CD4-positive, alpha-beta memory T cell (primary cell): ENCODE measurements around the gene TUBGCP5. TPM values are rescaled to one million over a fixed set of nuclear protein-coding genes. Genes with fewer than 3 reads are reported as not detected.

Source experiments
- CTCF ChIA-PET: fragments of 350-600 bp; sonication (Branson Sonifier 250); formaldehyde crosslinking; loops from one replicate; lab custom pipeline; 2021; ENCODE audit warnings: inconsistent platforms; ENCODE audit not compliant: partially characterized antibody; lab: Charles Lee
- POLR2A ChIA-PET: fragments of 350-600 bp; sonication (Branson Sonifier 250); formaldehyde crosslinking; loops from one replicate; lab custom pipeline; 2021; ENCODE audit not compliant: partially characterized antibody; lab: Charles Lee
- DNase-seq, 5 donors: peaks; one replicate each; pipeline versions ENCODE4 v3.0.0 to v3.0.0-alpha.2; 2020 to 2022; ENCODE audit warnings: mixed read lengths in 1 of 5
- H3K27ac ChIP-seq: one replicate; pipeline ENCODE4 v1.7.0; 2013; ENCODE audit warnings: low read depth, low read length
- H3K27me3 ChIP-seq: 2 replicates; pipeline ENCODE4 v1.7.0; 2013; ENCODE audit warnings: mild to moderate bottlenecking, low read length, moderate library complexity; ENCODE audit not compliant: insufficient read depth
- H3K36me3 ChIP-seq: 2 replicates; pipeline ENCODE4 v1.7.0; 2013; ENCODE audit warnings: mild to moderate bottlenecking, low read length, moderate library complexity; ENCODE audit not compliant: insufficient read depth
- H3K4me1 ChIP-seq: 2 replicates; pipeline ENCODE4 v1.7.0; 2013; ENCODE audit warnings: mild to moderate bottlenecking, low read length, moderate library complexity; ENCODE audit not compliant: insufficient read depth
- H3K4me3 ChIP-seq, 2 donors: one replicate each; pipeline ENCODE4 v1.7.0; 2013; ENCODE audit warnings: low read length in 2 of 2, mild to moderate bottlenecking in 1 of 2
- H3K9me3 ChIP-seq, 2 donors: one replicate each; pipeline ENCODE4 v1.7.0; 2013; ENCODE audit warnings: low read length in 2 of 2, control low read depth in 1 of 2; ENCODE audit not compliant: control insufficient read depth in 1 of 2
- H3K27ac Mint-ChIP-seq, 7 donors: one replicate each; pipeline ENCODE4 v1.8.0; 2020 to 2021; ENCODE audit warnings: mixed read lengths in 7 of 7, mild to moderate bottlenecking in 6 of 7, inconsistent platforms in 3 of 7, moderate library complexity in 3 of 7
- H3K27me3 Mint-ChIP-seq, 2 donors: one replicate each; pipeline ENCODE4 v1.8.0; 2020 to 2021; ENCODE audit warnings: mixed read lengths in 2 of 2
- H3K36me3 Mint-ChIP-seq, 2 donors: one replicate each; pipeline ENCODE4 v1.8.0; 2020 to 2021; ENCODE audit warnings: mixed read lengths in 2 of 2, inconsistent platforms in 1 of 2, mild to moderate bottlenecking in 1 of 2
- H3K4me1 Mint-ChIP-seq, 4 donors: one replicate each; pipeline ENCODE4 v1.8.0; 2020 to 2021; ENCODE audit warnings: mixed read lengths in 4 of 4, mild to moderate bottlenecking in 1 of 4
- H3K4me3 Mint-ChIP-seq, 8 donors: one replicate each; pipeline ENCODE4 v1.8.0; 2020 to 2021; ENCODE audit warnings: mixed read lengths in 8 of 8, mild to moderate bottlenecking in 7 of 8, moderate library complexity in 6 of 8, inconsistent platforms in 3 of 8
- H3K9me3 Mint-ChIP-seq, 8 donors: one replicate each; pipeline ENCODE4 v1.8.0; 2020 to 2021; ENCODE audit warnings: mixed read lengths in 8 of 8, mild to moderate bottlenecking in 5 of 8, inconsistent platforms in 3 of 8, moderate library complexity in 1 of 8
- intact Hi-C: fragments of 100-400 bp; cut with micrococcal nuclease; formaldehyde crosslinking; loops from one replicate; pipeline ENCODE4 v1.15.1; 2023
- polyA plus RNA-seq, 2 donors: library from polyadenylated mRNA; unstranded; fragments of 300-500 nt; fragmentation: Illumina TruSeq; gene quantifications; one replicate each; pipeline ENCODE4 v1.2.3, GENCODE V29; 2021
- total RNA-seq, 2 experiments: library from RNA; stranded (reverse); gene quantifications; one replicate each; pipeline ENCODE4 v1.2.3, GENCODE V29; 2021

The TUBGCP5 gene
- total and polyA plus RNA-seq, 4 experiments from 2014 or later: 5.5 to 28.3 (median 17.9) TPM

DNA sequence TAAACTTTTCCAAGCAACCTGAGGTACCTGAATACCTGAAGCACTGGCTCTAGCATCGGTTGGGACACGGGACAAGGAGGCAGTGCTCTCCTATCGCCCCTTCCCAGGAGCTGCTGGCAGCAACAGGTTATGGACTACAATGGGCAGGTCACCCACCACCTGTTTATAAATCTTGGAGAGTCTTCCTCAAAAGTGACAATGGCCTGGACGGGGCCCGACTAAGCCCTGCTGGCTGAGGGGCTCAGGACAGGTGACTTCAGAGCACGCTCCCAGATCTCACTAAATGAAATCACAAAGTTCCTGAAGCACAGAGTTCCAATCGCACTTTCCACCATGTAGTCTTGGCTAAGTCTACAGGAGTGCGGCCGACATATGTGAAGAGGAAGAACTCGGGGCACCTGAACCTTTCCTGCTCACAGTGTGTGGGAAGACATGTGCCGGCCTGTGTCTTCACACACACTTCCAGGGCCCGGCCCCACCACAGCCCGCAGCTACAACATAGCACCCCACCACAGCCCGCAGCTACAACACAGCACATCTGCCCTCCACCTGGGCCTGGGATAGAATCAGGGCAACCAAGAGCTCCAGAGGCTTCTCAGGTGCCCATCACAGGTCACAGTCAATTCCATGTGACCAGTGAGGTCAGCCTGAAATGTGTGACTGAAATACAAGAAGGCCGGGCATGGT lies 72.1 kb downstream of the TUBGCP5 start:
- Mint-ChIP-seq H3K4me1 (peaks cover 0 to 4% (median 0%) of the 10 kb centered on the region in 4 donors), H3K9me3 (peaks cover 0 to 3% (median 0%) of the 10 kb centered on the region in 8 donors), H3K27me3 (no peaks in the 10 kb centered on the region), H3K4me3 (no peak overlapping the region), H3K27ac (no peak overlapping the region), H3K36me3 (peaks cover 0 to 9% of the 10 kb centered on the region in 2 donors)
- DNase-seq: no peak
- Histone ChIP-seq H3K27ac (no peak overlapping the region), H3K4me1 (no peaks in the 10 kb centered on the region), H3K4me3 (no peak overlapping the region), H3K27me3 (no peaks in the 10 kb centered on the region), H3K36me3 (no peaks in the 10 kb centered on the region), H3K9me3 (no peaks in the 10 kb centered on the region)
- intact Hi-C loops: no loop called here
- CTCF ChIA-PET: no interaction called here
- POLR2A ChIA-PET: no interaction called here

GRCh38 chr15:22966321-22967083 lies 72.9 kb downstream of the TUBGCP5 start:
- Mint-ChIP-seq H3K27me3 (no peaks in the 10 kb centered on the region), H3K4me3 (no peak overlapping the region), H3K27ac (no peak overlapping the region), H3K36me3 (peaks cover 0 to 9% of the 10 kb centered on the region in 2 donors), H3K4me1 (peaks cover 0 to 4% (median 2%) of the 10 kb centered on the region in 4 donors), H3K9me3 (peaks cover 0 to 3% (median 0%) of the 10 kb centered on the region in 8 donors)
- Histone ChIP-seq H3K4me1 (no peaks in the 10 kb centered on the region), H3K27ac (no peak overlapping the region), H3K36me3 (no peaks in the 10 kb centered on the region), H3K9me3 (no peaks in the 10 kb centered on the region), H3K27me3 (no peaks in the 10 kb centered on the region), H3K4me3 (no peak overlapping the region)
- intact Hi-C loops: no loop called here
- POLR2A ChIA-PET: no interaction called here
- CTCF ChIA-PET: no interaction called here
- DNase-seq: no peak

DNA sequence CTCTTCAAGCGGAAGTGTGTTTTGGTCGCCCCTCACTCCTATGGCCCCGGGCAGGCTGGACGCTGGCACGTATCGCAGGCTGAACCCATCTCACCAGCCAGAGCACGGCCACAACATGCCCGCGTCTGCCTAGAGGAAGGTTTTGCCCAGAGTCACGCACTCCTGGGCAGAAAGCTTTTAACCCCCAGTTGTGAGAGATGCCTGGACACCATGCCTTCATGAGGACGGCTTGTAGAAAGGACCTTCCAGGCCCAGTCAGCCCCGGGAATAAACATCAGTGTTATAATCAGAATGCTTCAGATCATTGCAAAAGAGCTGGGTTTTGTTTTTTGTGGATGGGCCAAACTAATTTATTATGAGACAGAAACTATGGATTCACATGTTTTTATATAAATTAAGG lies 75.7 kb downstream of the TUBGCP5 start:
- Histone ChIP-seq H3K36me3 (no peaks in the 10 kb centered on the region), H3K27me3 (no peaks in the 10 kb centered on the region), H3K27ac (no peak overlapping the region), H3K4me3 (no peak overlapping the region), H3K4me1 (no peaks in the 10 kb centered on the region), H3K9me3 (no peaks in the 10 kb centered on the region)
- POLR2A ChIA-PET: no interaction called here
- no peaks in the 10 kb centered on the region for H3K27me3 Mint-ChIP-seq
- no peak for DNase-seq
- H3K27ac Mint-ChIP-seq: no peak overlapping the region
- peaks cover 0 to 10% (median 5%) of the 10 kb centered on the region in 4 donors for H3K4me1 Mint-ChIP-seq
- no peak overlapping the region for H3K4me3 Mint-ChIP-seq
- peaks cover 0 to 2% (median 0%) of the 10 kb centered on the region in 8 donors for H3K9me3 Mint-ChIP-seq
- intact Hi-C loops: no loop called here
- H3K36me3 Mint-ChIP-seq: peaks cover 0 to 9% of the 10 kb centered on the region in 2 donors
- CTCF ChIA-PET: no interaction called here

GRCh38 chr15:22962611-22963010 lies 76.8 kb downstream of the TUBGCP5 start:
- Mint-ChIP-seq H3K4me1 (peaks cover 0 to 10% (median 7%) of the 10 kb centered on the region in 4 donors), H3K36me3 (peaks cover 0 to 5% of the 10 kb centered on the region in 2 donors), H3K27ac (no peak overlapping the region), H3K27me3 (no peaks in the 10 kb centered on the region), H3K4me3 (no peak overlapping the region), H3K9me3 (peaks cover 0 to 2% (median 0%) of the 10 kb centered on the region in 8 donors)
- intact Hi-C loops: no loop called here
- Histone ChIP-seq H3K27ac (no peak overlapping the region), H3K9me3 (no peaks in the 10 kb centered on the region), H3K4me1 (no peaks in the 10 kb centered on the region), H3K36me3 (no peaks in the 10 kb centered on the region), H3K27me3 (no peaks in the 10 kb centered on the region), H3K4me3 (no peak overlapping the region)
- CTCF ChIA-PET: no interaction called here
- no peak for DNase-seq
- POLR2A ChIA-PET: no interaction called here

DNA sequence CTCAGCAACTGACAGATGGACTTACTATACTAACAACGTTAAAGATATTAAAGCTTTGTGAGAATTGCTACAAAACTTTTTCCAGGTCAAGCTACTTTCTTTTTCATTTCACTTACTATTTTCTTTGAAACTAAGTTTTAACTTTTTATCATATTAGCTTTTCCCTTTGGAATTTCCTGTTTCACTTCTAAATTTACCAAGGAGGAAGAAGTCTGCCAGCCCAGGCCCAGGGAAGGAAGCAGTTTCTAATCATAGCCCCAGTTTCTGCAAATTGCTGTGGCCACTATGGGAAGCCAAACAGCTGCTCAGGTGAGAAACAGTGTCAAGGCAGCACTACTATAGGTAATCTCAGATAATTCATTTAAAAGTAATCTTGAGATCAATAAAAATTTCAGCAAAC lies 77.6 kb downstream of the TUBGCP5 start:
- intact Hi-C loops: no loop called here
- POLR2A ChIA-PET: no interaction called here
- H3K9me3 Mint-ChIP-seq: peaks cover 0 to 2% (median 0%) of the 10 kb centered on the region in 8 donors
- H3K27me3 Mint-ChIP-seq: no peaks in the 10 kb centered on the region
- no peak for DNase-seq
- H3K36me3 Mint-ChIP-seq: peaks cover 0 to 5% of the 10 kb centered on the region in 2 donors
- H3K4me1 Mint-ChIP-seq: peaks cover 0 to 10% (median 7%) of the 10 kb centered on the region in 4 donors
- Histone ChIP-seq H3K27me3 (no peaks in the 10 kb centered on the region), H3K4me3 (no peak overlapping the region), H3K9me3 (no peaks in the 10 kb centered on the region), H3K4me1 (no peaks in the 10 kb centered on the region), H3K36me3 (no peaks in the 10 kb centered on the region), H3K27ac (no peak overlapping the region)
- CTCF ChIA-PET: no interaction called here
- no peak overlapping the region for H3K4me3 Mint-ChIP-seq
- H3K27ac Mint-ChIP-seq: no peak overlapping the region

- Histone ChIP-seq H3K4me1 (no peaks in the 10 kb centered on the region), H3K9me3 (no peaks in the 10 kb centered on the region), H3K27me3 (no peaks in the 10 kb centered on the region), H3K27ac (no peak overlapping the region), H3K4me3 (no peak overlapping the region), H3K36me3 (no peaks in the 10 kb centered on the region)
- intact Hi-C loops: no loop called here
- no peak overlapping the region for H3K4me3 Mint-ChIP-seq
- DNase-seq: no peak
- ChIA-PET CTCF (no interaction called here), POLR2A (no interaction called here)
- H3K27ac Mint-ChIP-seq: no peak overlapping the region
- H3K4me1 Mint-ChIP-seq: peaks cover 0 to 10% (median 7%) of the 10 kb centered on the region in 4 donors
- no peaks in the 10 kb centered on the region for H3K27me3 Mint-ChIP-seq
- peaks cover 0 to 5% of the 10 kb centered on the region in 2 donors for H3K36me3 Mint-ChIP-seq
- peaks cover 0 to 2% (median 0%) of the 10 kb centered on the region in 8 donors for H3K9me3 Mint-ChIP-seq
These were observed 78.8 kb downstream of the TUBGCP5 start for GRCh38 chr15:22960556-22960955.

DNA sequence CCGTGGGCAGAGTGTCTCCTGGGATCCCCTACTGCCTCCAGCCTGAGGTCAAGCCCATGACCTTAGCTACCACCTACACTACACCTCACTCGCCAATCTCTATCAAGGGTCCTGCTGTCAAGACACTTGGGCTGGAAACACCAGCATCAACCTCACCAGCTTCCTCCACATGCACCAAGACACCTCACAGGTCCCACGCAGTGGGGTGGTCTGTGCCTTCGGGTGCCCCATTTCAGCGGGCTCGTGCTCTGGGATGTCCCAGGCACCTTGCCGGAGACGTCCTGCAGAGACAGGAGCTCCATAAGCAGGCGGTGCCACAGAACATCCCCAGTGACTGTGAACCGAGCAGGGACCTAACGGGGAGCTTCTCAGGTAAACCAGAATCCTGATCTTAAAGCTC lies 79.2 kb downstream of the TUBGCP5 start:
- intact Hi-C loops: no loop called here
- H3K4me3 ChIP-seq: no peak overlapping the region
- Mint-ChIP-seq H3K27ac (no peak overlapping the region), H3K9me3 (peaks cover 0 to 2% (median 0%) of the 10 kb centered on the region in 8 donors), H3K4me1 (peaks cover 0 to 10% (median 7%) of the 10 kb centered on the region in 4 donors), H3K27me3 (no peaks in the 10 kb centered on the region), H3K36me3 (peaks cover 0 to 5% of the 10 kb centered on the region in 2 donors), H3K4me3 (no peak overlapping the region)
- no peaks in the 10 kb centered on the region for H3K9me3 ChIP-seq
- no peak for DNase-seq
- POLR2A ChIA-PET: no interaction called here
- no peaks in the 10 kb centered on the region for H3K27me3 ChIP-seq
- CTCF ChIA-PET: no interaction called here
- no peak overlapping the region for H3K27ac ChIP-seq
- no peaks in the 10 kb centered on the region for H3K36me3 ChIP-seq
- no peaks in the 10 kb centered on the region for H3K4me1 ChIP-seq
